ENCODE measurements around the gene CRACR2B. TPM values are rescaled to one million over a fixed set of nuclear protein-coding genes. Genes with fewer than 3 reads are reported as not detected.
A peak's percentile ranks its signal among the peaks of the same experiment; 100 is the strongest.

The CRACR2B gene
- total RNA-seq, 4 donors from 2014 or later, result 0.77 to 15.5 (median 2.5) TPM

DNA sequence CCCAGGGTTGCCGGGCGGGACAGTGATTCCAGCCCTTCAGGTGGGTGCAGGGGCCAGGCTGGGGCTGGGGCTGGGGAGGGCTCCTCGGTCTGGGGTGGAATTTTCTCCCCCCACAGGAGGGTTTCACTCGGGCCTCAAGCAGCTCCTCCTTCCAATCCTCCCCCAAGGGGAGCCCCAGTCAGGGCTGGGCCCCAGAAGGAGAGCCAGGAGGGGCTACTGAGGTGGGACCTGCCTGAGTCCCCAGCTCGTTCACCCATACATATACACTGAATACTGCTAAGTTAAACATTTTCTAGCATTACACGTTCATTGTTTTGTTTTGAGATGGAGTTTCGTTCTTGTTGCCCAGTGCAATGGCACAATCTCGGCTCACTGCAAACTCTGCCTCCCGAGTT lies 1.5 kb upstream of the CRACR2B start:
- Histone ChIP-seq H3K4me1 (peaks cover 0 to 41% of the 10 kb centered on the region in 2 donors), H3K27ac (no peak overlapping the region), H3K4me3 (no peak overlapping the region), H3K27me3 (peaks cover 20 to 24% of the 10 kb centered on the region in 2 donors), H3K9me3 (no peaks in the 10 kb centered on the region), H3K36me3 (no peaks in the 10 kb centered on the region)
- intact Hi-C loops (cut with DNase I; ENCODE audit: low total_unique reads), result no loop called here
- TF ChIP-seq POLR2A (IDR thresholded peaks at IDR 0.05), result no peak
- TF ChIP-seq, protein P1, sequence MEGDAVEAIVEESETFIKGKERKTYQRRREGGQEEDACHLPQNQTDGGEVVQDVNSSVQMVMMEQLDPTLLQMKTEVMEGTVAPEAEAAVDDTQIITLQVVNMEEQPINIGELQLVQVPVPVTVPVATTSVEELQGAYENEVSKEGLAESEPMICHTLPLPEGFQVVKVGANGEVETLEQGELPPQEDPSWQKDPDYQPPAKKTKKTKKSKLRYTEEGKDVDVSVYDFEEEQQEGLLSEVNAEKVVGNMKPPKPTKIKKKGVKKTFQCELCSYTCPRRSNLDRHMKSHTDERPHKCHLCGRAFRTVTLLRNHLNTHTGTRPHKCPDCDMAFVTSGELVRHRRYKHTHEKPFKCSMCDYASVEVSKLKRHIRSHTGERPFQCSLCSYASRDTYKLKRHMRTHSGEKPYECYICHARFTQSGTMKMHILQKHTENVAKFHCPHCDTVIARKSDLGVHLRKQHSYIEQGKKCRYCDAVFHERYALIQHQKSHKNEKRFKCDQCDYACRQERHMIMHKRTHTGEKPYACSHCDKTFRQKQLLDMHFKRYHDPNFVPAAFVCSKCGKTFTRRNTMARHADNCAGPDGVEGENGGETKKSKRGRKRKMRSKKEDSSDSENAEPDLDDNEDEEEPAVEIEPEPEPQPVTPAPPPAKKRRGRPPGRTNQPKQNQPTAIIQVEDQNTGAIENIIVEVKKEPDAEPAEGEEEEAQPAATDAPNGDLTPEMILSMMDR (IDR thresholded peaks at IDR 0.05), result no peak
- DNase-seq, result no peak

DNA sequence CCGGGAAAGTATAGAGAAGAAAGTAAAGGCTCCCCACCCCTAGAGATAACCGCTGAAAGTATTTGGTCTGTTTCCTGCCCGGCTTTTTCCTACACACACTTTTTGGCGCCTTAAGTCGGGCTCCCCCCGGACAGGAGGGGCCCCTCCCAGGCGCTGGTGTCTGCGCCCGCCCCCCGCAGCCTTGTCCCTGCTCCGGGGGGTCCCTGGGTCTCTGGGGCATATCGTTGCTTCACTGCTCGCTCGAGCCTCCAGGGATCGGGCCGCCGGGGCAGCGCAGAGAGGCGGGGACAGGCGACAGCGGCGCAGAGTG lies 928 bp upstream of the CRACR2B start:
- H3K36me3 ChIP-seq, result no peaks in the 10 kb centered on the region
- DNase-seq, result no peak
- peaks cover 0 to 40% of the 10 kb centered on the region in 2 donors for H3K4me1 ChIP-seq
- H3K4me3 ChIP-seq, result peak overlapping the region in 1 of 2 donors; percentile 11
- TF ChIP-seq, protein P1 (IDR thresholded peaks at IDR 0.05), result no peak
- no peak for TF ChIP-seq POLR2A (IDR thresholded peaks at IDR 0.05)
- peak overlapping the region; percentile 55 to 60 for H3K27ac ChIP-seq
- peaks cover 20 to 24% of the 10 kb centered on the region in 2 donors for H3K27me3 ChIP-seq
- H3K9me3 ChIP-seq, result no peaks in the 10 kb centered on the region
- intact Hi-C loops (cut with DNase I; ENCODE audit: low total_unique reads), result no loop called here

DNA sequence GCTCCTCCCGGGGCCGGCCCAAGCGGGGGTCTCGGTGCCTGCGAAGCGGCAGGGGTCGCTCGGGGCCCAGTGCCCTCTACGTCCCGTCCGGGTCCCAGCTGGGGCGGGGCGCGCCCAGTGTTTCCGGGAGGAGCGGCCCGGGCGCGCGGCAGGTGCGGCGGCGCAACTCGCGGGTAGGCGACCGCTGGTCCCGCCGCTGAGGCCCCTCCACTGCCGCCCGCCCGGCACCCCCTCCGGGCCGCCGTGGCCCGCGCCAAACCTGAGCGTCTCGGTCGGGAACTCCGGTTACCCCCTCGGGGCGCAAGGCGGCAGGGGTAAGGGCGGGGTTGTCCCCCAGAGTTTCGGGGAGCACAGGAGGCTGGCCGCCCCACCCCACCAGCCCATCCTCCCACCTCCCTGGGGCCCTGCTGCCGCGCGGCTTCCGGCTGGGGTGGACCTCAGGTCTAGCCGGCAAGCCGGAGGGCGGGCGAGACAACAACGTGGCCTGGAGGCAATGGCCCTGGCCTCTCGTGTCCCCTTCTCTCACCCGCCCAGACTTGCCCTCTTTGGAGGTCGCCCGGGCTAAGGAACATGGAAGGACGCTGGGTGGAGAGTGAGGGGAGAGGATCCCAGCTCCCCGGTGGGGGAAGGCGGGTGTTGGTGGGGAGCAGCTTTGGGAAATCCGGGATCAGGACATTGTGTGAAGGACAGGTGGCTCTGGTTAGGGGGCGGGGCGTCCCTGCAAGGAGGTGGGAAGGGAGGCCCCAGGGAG lies 398 bp upstream of the CRACR2B start:
- H3K4me1 ChIP-seq, result peaks cover 0 to 45% of the 10 kb centered on the region in 2 donors
- peaks cover 20 to 24% of the 10 kb centered on the region in 2 donors for H3K27me3 ChIP-seq

DNA sequence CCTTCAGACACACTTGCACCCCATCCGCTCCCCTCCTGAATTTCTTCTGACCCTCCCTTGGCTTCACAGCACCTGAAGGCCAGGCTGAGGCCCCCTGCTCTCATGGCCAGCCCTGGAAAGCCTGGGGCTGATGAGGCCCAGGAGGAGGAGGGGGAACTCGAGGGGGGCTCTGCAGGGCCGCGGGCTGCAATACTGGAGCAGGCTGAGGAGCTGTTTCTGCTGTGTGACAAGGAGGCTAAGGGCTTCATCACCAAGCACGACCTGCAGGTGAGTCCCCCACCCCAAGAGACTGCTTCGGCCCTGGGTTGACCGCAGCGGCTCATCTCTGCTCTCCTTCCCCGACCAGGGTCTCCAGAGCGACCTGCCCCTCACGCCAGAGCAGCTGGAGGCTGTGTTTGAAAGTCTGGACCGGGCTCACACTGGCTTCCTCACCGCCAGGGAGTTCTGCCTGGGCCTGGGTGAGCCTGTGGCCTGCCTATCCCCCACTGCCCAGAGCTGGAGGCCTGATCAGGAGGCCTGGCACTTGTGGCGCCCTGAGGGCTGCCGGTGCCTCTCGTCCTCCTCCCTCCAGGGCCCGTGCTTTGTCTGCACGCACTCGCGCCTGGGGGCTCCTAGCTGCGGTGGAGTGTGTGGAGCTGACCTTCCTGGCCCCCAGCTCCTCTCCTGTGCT lies 922 bp downstream of the CRACR2B start:
- intact Hi-C loops (cut with DNase I; ENCODE audit: low total_unique reads), result no loop called here
- Histone ChIP-seq H3K4me3 (no peak overlapping the region), H3K27ac (peak overlapping the region; percentile 11 to 53), H3K9me3 (no peaks in the 10 kb centered on the region), H3K27me3 (peaks cover 20 to 24% of the 10 kb centered on the region in 2 donors), H3K4me1 (peaks cover 0 to 50% of the 10 kb centered on the region in 2 donors), H3K36me3 (no peaks in the 10 kb centered on the region)
- DNase-seq, result no peak
- TF ChIP-seq POLR2A (IDR thresholded peaks at IDR 0.05), result peak in 1 of 2 donors; percentile 8
- TF ChIP-seq, protein P1 (IDR thresholded peaks at IDR 0.05), result no peak

More for the DNA sequence above, 398 bp upstream of the CRACR2B start:
- H3K36me3 ChIP-seq, result no peaks in the 10 kb centered on the region
- no peak for DNase-seq
- H3K4me3 ChIP-seq, result peak overlapping the region in 1 of 2 donors; percentile 11
- TF ChIP-seq, protein P1 (IDR thresholded peaks at IDR 0.05), result no peak
- no peak for TF ChIP-seq POLR2A (IDR thresholded peaks at IDR 0.05)
- H3K27ac ChIP-seq, result peak overlapping the region; percentile 55 to 60
- H3K9me3 ChIP-seq, result no peaks in the 10 kb centered on the region
- intact Hi-C loops (cut with DNase I; ENCODE audit: low total_unique reads), result no loop called here

All from uterus (tissue), 4 donors.